Measurements from ENCODE around the gene IRF7. TPM values are rescaled to one million over a fixed set of nuclear protein-coding genes. Genes with fewer than 3 reads are reported as not detected.

The IRF7 gene
- total RNA-seq, 1 experiment from 2014 or later = 15.2 TPM

DNA sequence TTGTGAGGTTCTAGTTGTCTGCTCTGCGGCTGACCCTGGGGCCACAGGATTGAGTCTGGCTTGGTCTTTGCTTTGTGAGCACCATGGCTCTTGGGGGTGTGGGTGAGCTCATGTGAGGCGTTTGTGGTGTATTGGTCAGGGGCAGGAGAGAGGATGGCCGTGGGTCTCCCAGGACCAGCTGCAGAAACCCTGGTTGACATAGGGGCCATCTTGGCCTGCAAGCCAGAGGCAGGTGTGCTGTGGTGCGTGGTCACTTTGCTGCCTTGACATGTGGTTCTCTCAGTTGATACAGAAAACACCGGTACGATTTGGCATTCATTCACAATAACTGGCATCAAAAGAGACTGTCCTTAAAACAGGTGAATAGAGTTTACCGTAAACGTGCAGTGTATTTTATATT is 28.2 kb downstream of the IRF7 start:
- ATAC-seq (no peak), DNase-seq (ENCODE audit: low read depth, low spot score) (no peak)
- ChIA-PET POLR2A (no interaction called here), RAD21 (ENCODE audit: low non-redundant PET in 1 of 2, low total read pairs in 2 of 2, uncharacterized antibody in 2 of 2, unreplicated experiment in 2 of 2) (no interaction called here), CTCF (no interaction called here)
- Histone ChIP-seq H3K36me3 (ENCODE audit: control insufficient read depth in 1 of 2, insufficient read depth in 2 of 2, low read length in 2 of 2) (peaks cover 43 to 59% of the 10 kb centered on the region in 2 experiments), H3K9me3 (ENCODE audit: control insufficient read depth in 1 of 2, insufficient read depth in 1 of 2, low read depth in 1 of 2, low read length in 2 of 2) (no peaks in the 10 kb centered on the region), H3K9ac (ENCODE audit: low read length) (no peak overlapping the region), H3K4me2 (ENCODE audit: low read length) (no peak overlapping the region), H3K9me2 (ENCODE audit: insufficient read depth) (no peaks in the 10 kb centered on the region), H3K4me3 (replicated peaks in 1 of 2; ENCODE audit: low read depth in 1 of 2, low read length in 2 of 2) (no peak overlapping the region), H3K27me3 (ENCODE audit: insufficient read depth, low read length) (no peaks in the 10 kb centered on the region), H3K79me2 (ENCODE audit: insufficient read depth, low read length) (peaks cover 82% of the 10 kb centered on the region), H4K20me1 (ENCODE audit: insufficient read depth) (no peaks in the 10 kb centered on the region), H2AFZ (ENCODE audit: low read depth, low read length, poor library complexity, severe bottlenecking) (no peak overlapping the region), H3K27ac (ENCODE audit: low read depth, low read length) (no peak overlapping the region), H3K4me1 (ENCODE audit: control insufficient read depth in 1 of 2, insufficient read depth in 2 of 2, low read length in 2 of 2) (no peaks in the 10 kb centered on the region)
- TF ChIP-seq, protein P1, sequence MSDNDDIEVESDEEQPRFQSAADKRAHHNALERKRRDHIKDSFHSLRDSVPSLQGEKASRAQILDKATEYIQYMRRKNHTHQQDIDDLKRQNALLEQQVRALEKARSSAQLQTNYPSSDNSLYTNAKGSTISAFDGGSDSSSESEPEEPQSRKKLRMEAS (IDR thresholded peaks at IDR 0.05) = no peak
- TF ChIP-seq SP1 (IDR thresholded peaks at IDR 0.05; ENCODE audit: low read depth) = no peak
- BruUV-seq (replicated peaks) = no TSS peak
- intact Hi-C loops (cut with micrococcal nuclease) = no loop called here

DNA sequence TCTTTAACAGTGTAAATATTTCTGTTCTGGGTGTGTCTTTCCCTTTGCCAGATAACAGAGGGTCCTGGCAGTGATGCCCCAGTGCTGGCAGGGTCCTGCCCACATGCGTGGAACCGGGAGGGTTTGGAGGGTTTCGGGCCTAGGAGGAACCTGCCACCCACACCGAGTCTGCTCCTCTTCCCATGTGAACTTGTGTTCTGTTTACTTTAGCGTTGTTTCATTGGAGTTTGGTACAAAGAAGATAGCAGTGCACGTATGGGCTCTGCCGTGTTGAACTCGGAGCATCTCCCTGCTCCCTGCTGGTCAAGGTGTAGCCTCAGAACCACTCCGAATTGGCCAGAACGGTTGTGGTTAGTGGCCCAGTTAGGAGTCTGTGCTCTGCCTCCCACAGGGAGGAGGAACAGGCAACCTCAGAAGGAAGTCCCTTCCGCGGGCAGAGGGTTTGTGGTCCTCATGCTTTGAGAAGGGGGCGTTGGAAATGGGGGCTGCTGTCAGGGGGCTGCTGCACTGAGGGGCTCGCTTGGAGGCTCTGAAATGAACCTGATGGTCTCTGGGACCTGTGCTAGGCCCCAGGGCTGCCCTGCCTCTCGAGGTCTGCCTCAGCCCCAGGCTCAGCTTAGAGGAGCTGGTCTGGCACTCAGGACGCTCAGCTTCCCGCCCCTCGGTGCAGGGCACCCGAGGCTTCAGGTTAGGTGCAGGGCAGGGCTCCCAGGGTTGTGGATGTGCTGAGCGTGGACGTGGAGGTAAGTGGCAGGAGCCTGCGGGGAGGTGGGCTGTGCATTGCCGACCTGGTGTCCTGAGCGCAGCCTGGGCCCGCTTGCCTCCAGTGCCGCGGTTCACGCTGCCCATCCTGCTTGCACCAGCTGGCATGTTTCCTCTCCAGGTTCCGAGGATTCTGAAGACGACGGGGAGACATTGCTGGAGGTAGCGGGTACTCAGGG is 29.1 kb downstream of the IRF7 start:
- no peak overlapping the region for H3K4me3 ChIP-seq (replicated peaks in 1 of 2; ENCODE audit: low read depth in 1 of 2, low read length in 2 of 2)
- peaks cover 44 to 61% of the 10 kb centered on the region in 2 experiments for H3K36me3 ChIP-seq (ENCODE audit: control insufficient read depth in 1 of 2, insufficient read depth in 2 of 2, low read length in 2 of 2)
- H3K9me3 ChIP-seq (ENCODE audit: control insufficient read depth in 1 of 2, insufficient read depth in 1 of 2, low read depth in 1 of 2, low read length in 2 of 2) = no peaks in the 10 kb centered on the region
- H3K4me1 ChIP-seq (ENCODE audit: control insufficient read depth in 1 of 2, insufficient read depth in 2 of 2, low read length in 2 of 2) = no peaks in the 10 kb centered on the region
- no peaks in the 10 kb centered on the region for H3K27me3 ChIP-seq (ENCODE audit: insufficient read depth, low read length)
- no peak overlapping the region for H2AFZ ChIP-seq (ENCODE audit: low read depth, low read length, poor library complexity, severe bottlenecking)
- H3K9ac ChIP-seq (ENCODE audit: low read length) = no peak overlapping the region
- ChIA-PET CTCF (no interaction called here), RAD21 (ENCODE audit: low non-redundant PET in 1 of 2, low total read pairs in 2 of 2, uncharacterized antibody in 2 of 2, unreplicated experiment in 2 of 2) (no interaction called here), POLR2A (no interaction called here)
- peaks cover 86% of the 10 kb centered on the region for H3K79me2 ChIP-seq (ENCODE audit: insufficient read depth, low read length)
- H3K4me2 ChIP-seq (ENCODE audit: low read length) = no peak overlapping the region
- no peak overlapping the region for H3K27ac ChIP-seq (ENCODE audit: low read depth, low read length)
- ATAC-seq (no peak), DNase-seq (ENCODE audit: low read depth, low spot score) (no peak)
- H4K20me1 ChIP-seq (ENCODE audit: insufficient read depth) = no peaks in the 10 kb centered on the region
- no TSS peak for BruUV-seq (replicated peaks)
- intact Hi-C loops (cut with micrococcal nuclease) = no loop called here
- TF ChIP-seq, protein P1 (IDR thresholded peaks at IDR 0.05) = no peak
- TF ChIP-seq POLR2AphosphoS5 (IDR thresholded peaks at IDR 0.05; ENCODE audit: low read depth, low read length) (no peak), RAD21 (IDR thresholded peaks at IDR 0.05; ENCODE audit: low read depth) (no peak), CBX3 (IDR thresholded peaks at IDR 0.05; ENCODE audit: low read depth) (no peak), ZNF274 (IDR thresholded peaks at IDR 0.05; ENCODE audit: low read depth, low read length) (no peak), SP1 (IDR thresholded peaks at IDR 0.05; ENCODE audit: low read depth) (no peak), EZH2phosphoT487 (IDR thresholded peaks at IDR 0.05; ENCODE audit: borderline replicate concordance) (no peak), SIN3A (IDR thresholded peaks at IDR 0.05; ENCODE audit: low read depth) (no peak), SRF (IDR thresholded peaks at IDR 0.05; ENCODE audit: low read depth) (no peak), ELF1 (IDR thresholded peaks at IDR 0.05; ENCODE audit: borderline replicate concordance, low read depth) (no peak), TCF7L2 (IDR thresholded peaks at IDR 0.05; ENCODE audit: borderline replicate concordance, extremely low read depth, insufficient read depth, insufficient read length) (no peak), ZBTB33 (IDR thresholded peaks at IDR 0.05; ENCODE audit: extremely low read depth, insufficient replicate concordance, low read length) (no peak)
- TF ChIP-seq, protein P2, sequence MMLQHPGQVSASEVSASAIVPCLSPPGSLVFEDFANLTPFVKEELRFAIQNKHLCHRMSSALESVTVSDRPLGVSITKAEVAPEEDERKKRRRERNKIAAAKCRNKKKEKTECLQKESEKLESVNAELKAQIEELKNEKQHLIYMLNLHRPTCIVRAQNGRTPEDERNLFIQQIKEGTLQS (IDR thresholded peaks at IDR 0.05) = no peak
- H3K9me2 ChIP-seq (ENCODE audit: insufficient read depth) = no peaks in the 10 kb centered on the region
